ENCODE measurements around the gene TPRG1L. TPM values are rescaled to one million over a fixed set of nuclear protein-coding genes. Genes with fewer than 3 reads are reported as not detected.

Gene TPRG1L
- total and polyA plus RNA-seq, 9 donors, result 11.0 to 32.4 (median 30.0) TPM

- no peaks in the 10 kb centered on the region for H3K27me3 ChIP-seq (ENCODE audit: control insufficient read depth, insufficient read depth, low read length)
- H3K9me3 ChIP-seq (replicated peaks; ENCODE audit: control insufficient read depth, low read depth, low read length), result no peaks in the 10 kb centered on the region
- 76% methylated on average over 13 of the region's 16 CpGs for WGBS (ENCODE audit: insufficient coverage)
- no peaks in the 10 kb centered on the region for H3K36me3 ChIP-seq (ENCODE audit: control insufficient read depth, insufficient read depth, low read length)
- peaks cover 38% of the 10 kb centered on the region for H3K4me1 ChIP-seq (ENCODE audit: control insufficient read depth, insufficient read depth, low read length)
- no peak overlapping the region for H3K4me3 ChIP-seq (ENCODE audit: low read length)
- no peak for DNase-seq
- no peak overlapping the region for H3K27ac ChIP-seq (ENCODE audit: low read length)
Observed at GRCh38 chr1:3599286-3599811, 25.5 kb upstream of the TPRG1L start.

DNA sequence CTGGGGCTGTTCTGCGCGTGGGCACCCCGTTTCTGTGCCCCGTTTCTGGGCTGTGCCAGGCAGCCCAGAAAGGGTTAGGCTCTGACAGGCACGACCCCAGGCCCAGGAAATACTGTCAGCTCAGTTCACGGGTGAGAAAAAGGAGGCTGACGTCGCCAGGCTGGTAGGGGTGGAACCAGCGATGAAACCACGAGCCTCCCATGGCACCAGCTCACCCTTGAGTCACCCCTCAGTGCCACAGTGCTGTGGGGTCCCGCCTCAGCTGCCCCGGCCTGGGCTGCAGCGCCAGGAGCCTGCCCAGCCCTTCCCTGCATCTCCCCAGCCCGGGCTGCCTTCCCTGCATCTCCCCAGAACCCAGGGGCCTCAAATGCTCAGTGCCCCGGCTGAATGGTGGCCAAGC is 25.0 kb upstream of the TPRG1L start:
- Histone ChIP-seq H3K27ac (ENCODE audit: low read length) (no peak overlapping the region), H3K4me1 (ENCODE audit: control insufficient read depth, insufficient read depth, low read length) (peaks cover 33% of the 10 kb centered on the region)

DNA sequence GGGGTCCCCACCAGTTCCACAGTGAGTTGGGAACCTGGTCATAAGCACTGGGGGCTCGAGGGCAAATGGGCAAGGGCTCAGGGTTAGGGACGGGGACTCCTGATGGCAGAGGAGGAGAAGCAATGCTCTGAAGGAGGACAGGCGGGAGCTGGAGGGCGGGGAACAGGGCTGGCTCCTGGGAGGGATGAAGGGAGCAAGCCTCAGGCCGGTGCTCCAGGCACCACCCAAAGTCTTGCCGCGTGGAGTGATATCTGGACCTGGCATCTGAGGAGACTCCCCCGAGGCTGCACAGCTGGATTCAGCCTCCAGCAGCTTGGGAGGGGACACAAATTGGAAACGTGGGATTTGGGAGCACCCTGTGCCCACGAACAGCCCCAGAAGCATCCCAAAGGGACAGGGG is 24.5 kb upstream of the TPRG1L start:
- Histone ChIP-seq H3K4me1 (ENCODE audit: control insufficient read depth, insufficient read depth, low read length) (peaks cover 33% of the 10 kb centered on the region), H3K27me3 (ENCODE audit: control insufficient read depth, insufficient read depth, low read length) (no peaks in the 10 kb centered on the region), H3K27ac (ENCODE audit: low read length) (no peak overlapping the region), H3K9me3 (replicated peaks; ENCODE audit: control insufficient read depth, low read depth, low read length) (no peaks in the 10 kb centered on the region), H3K36me3 (ENCODE audit: control insufficient read depth, insufficient read depth, low read length) (no peaks in the 10 kb centered on the region), H3K4me3 (ENCODE audit: low read length) (no peak overlapping the region)
- DNase-seq, result no peak
- WGBS (ENCODE audit: insufficient coverage), result 76% methylated on average over 10 of the region's 10 CpGs

More for the DNA sequence above, 25.0 kb upstream of the TPRG1L start:
- H3K36me3 ChIP-seq (ENCODE audit: control insufficient read depth, insufficient read depth, low read length), result no peaks in the 10 kb centered on the region
- H3K9me3 ChIP-seq (replicated peaks; ENCODE audit: control insufficient read depth, low read depth, low read length), result no peaks in the 10 kb centered on the region
- WGBS (ENCODE audit: insufficient coverage), result 77% methylated on average over 12 of the region's 15 CpGs
- no peak for DNase-seq
- H3K27me3 ChIP-seq (ENCODE audit: control insufficient read depth, insufficient read depth, low read length), result no peaks in the 10 kb centered on the region
- no peak overlapping the region for H3K4me3 ChIP-seq (ENCODE audit: low read length)

DNA sequence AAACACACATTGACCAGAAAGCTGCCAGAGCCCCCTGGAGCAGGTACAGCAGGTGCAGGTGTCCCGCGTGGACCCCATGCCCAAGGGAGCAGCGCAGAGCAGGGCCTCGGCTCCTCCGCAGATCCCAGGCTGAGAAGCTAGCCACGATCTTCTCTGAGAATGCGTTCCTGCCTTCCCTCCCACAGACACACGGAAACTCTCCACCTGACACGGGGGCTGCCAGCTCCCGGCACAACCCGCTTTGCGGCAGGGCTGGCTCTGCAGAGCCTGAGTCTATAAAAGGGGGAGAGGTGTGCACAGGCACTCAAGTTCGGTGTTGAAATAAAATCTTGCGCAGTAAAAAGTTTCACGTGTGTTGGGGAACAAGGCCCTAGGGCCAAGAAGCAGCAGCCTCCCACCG is 23.1 kb upstream of the TPRG1L start:
- H3K27ac ChIP-seq (ENCODE audit: low read length), result no peak overlapping the region
- H3K9me3 ChIP-seq (replicated peaks; ENCODE audit: control insufficient read depth, low read depth, low read length), result no peaks in the 10 kb centered on the region
- no peaks in the 10 kb centered on the region for H3K27me3 ChIP-seq (ENCODE audit: control insufficient read depth, insufficient read depth, low read length)
- 65% methylated on average over 9 of the region's 16 CpGs for WGBS (ENCODE audit: insufficient coverage)
- H3K36me3 ChIP-seq (ENCODE audit: control insufficient read depth, insufficient read depth, low read length), result no peaks in the 10 kb centered on the region
- no peak for DNase-seq
- H3K4me3 ChIP-seq (ENCODE audit: low read length), result no peak overlapping the region
- H3K4me1 ChIP-seq (ENCODE audit: control insufficient read depth, insufficient read depth, low read length), result peaks cover 32% of the 10 kb centered on the region

GRCh38 chr1:3602375-3602774 is 22.4 kb upstream of the TPRG1L start:
- DNase-seq, result no peak
- WGBS (ENCODE audit: insufficient coverage), result 88% methylated on average over 21 of the region's 21 CpGs
- H3K27ac ChIP-seq (ENCODE audit: low read length), result no peak overlapping the region

GRCh38 chr1:3603156-3603555 is 21.7 kb upstream of the TPRG1L start:
- H3K27ac ChIP-seq (ENCODE audit: low read length), result no peak overlapping the region
- H3K4me3 ChIP-seq (ENCODE audit: low read length), result no peak overlapping the region
- H3K9me3 ChIP-seq (replicated peaks; ENCODE audit: control insufficient read depth, low read depth, low read length), result no peaks in the 10 kb centered on the region
- H3K36me3 ChIP-seq (ENCODE audit: control insufficient read depth, insufficient read depth, low read length), result no peaks in the 10 kb centered on the region
- H3K27me3 ChIP-seq (ENCODE audit: control insufficient read depth, insufficient read depth, low read length), result no peaks in the 10 kb centered on the region
- no peak for DNase-seq
- 85% methylated on average over 10 of the region's 11 CpGs for WGBS (ENCODE audit: insufficient coverage)
- H3K4me1 ChIP-seq (ENCODE audit: control insufficient read depth, insufficient read depth, low read length), result peaks cover 25% of the 10 kb centered on the region

More at GRCh38 chr1:3602375-3602774, 22.4 kb upstream of the TPRG1L start:
- Histone ChIP-seq H3K27me3 (ENCODE audit: control insufficient read depth, insufficient read depth, low read length) (no peaks in the 10 kb centered on the region), H3K36me3 (ENCODE audit: control insufficient read depth, insufficient read depth, low read length) (no peaks in the 10 kb centered on the region), H3K9me3 (replicated peaks; ENCODE audit: control insufficient read depth, low read depth, low read length) (no peaks in the 10 kb centered on the region), H3K4me3 (ENCODE audit: low read length) (no peak overlapping the region), H3K4me1 (ENCODE audit: control insufficient read depth, insufficient read depth, low read length) (peaks cover 26% of the 10 kb centered on the region)

GRCh38 chr1:3603571-3604467 is 21.0 kb upstream of the TPRG1L start:
- Histone ChIP-seq H3K36me3 (ENCODE audit: control insufficient read depth, insufficient read depth, low read length) (no peaks in the 10 kb centered on the region), H3K9me3 (replicated peaks; ENCODE audit: control insufficient read depth, low read depth, low read length) (no peaks in the 10 kb centered on the region), H3K4me1 (ENCODE audit: control insufficient read depth, insufficient read depth, low read length) (peaks cover 24% of the 10 kb centered on the region), H3K4me3 (ENCODE audit: low read length) (no peak overlapping the region), H3K27me3 (ENCODE audit: control insufficient read depth, insufficient read depth, low read length) (no peaks in the 10 kb centered on the region), H3K27ac (ENCODE audit: low read length) (no peak overlapping the region)
- DNase-seq, result no peak
- 76% methylated on average over 27 of the region's 29 CpGs for WGBS (ENCODE audit: insufficient coverage)

DNA sequence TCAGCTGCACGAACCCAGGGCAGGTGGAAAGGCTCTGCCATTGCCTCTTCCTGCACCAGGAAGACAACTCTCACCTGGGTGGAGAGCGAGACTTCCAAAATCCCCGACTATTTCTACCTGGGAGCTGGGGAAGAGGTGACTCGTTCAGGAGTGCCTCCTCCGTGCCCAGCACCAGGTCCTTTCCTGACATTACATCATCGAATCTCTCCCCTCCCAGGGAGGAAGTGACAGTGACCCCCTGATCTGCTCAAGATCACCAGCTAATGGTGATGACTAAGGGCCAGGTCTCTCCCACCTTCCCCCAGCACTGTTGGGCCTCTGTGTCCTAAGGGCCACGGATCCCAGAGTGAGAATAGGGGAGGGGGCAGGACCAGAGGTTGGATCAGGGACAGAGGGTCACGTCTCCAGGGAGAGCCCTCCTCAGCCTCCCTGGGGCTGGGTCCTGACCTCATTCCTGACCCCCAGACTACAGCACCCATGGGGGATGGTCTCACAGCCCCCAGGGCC is 20.3 kb upstream of the TPRG1L start:
- Histone ChIP-seq H3K27ac (ENCODE audit: low read length) (no peak overlapping the region), H3K27me3 (ENCODE audit: control insufficient read depth, insufficient read depth, low read length) (no peaks in the 10 kb centered on the region), H3K4me1 (ENCODE audit: control insufficient read depth, insufficient read depth, low read length) (peaks cover 24% of the 10 kb centered on the region), H3K36me3 (ENCODE audit: control insufficient read depth, insufficient read depth, low read length) (no peaks in the 10 kb centered on the region), H3K9me3 (replicated peaks; ENCODE audit: control insufficient read depth, low read depth, low read length) (no peaks in the 10 kb centered on the region), H3K4me3 (ENCODE audit: low read length) (no peak overlapping the region)
- DNase-seq, result no peak
- 100% methylated on average over 1 of the region's 8 CpGs for whole genome bisulfite sequencing (ENCODE audit: insufficient coverage)

DNA sequence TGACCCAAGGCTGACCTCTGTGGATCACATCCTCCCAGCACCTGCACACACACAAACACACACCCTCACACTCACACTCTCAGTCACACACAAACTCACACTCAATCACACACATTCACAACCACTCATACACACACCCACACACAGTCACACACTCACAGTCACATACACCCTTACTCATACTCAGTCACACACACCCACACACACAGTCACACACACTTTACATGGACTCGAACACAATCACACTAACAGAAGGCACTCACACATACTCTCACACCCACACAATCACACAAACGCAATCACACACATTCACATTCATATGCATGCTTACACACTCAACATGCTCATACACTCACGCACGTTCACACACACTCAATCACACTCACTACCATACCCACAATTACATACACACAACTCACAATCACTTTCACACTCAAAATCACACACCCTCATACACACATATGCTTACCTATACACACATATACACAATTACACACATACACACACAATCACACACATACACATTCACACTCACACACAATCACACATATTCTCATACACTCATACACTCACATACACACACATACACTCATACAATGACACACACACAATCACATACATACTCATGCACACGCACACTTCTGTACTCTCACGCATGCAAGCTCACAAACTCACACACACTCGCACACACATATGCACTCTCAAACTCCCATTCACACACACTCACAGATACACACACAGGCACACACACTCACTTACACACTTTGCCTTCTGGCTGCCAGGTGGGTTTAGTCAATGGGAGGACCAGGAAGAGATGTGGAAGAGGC is 19.6 kb upstream of the TPRG1L start:
- no peak overlapping the region for H3K4me3 ChIP-seq (ENCODE audit: low read length)
- no peak for DNase-seq
- no peak overlapping the region for H3K27ac ChIP-seq (ENCODE audit: low read length)
- H3K4me1 ChIP-seq (ENCODE audit: control insufficient read depth, insufficient read depth, low read length), result peaks cover 26% of the 10 kb centered on the region
- no peaks in the 10 kb centered on the region for H3K27me3 ChIP-seq (ENCODE audit: control insufficient read depth, insufficient read depth, low read length)
- no peaks in the 10 kb centered on the region for H3K36me3 ChIP-seq (ENCODE audit: control insufficient read depth, insufficient read depth, low read length)
- 94% methylated on average over 6 of the region's 7 CpGs for WGBS (ENCODE audit: insufficient coverage)
- H3K9me3 ChIP-seq (replicated peaks; ENCODE audit: control insufficient read depth, low read depth, low read length), result no peaks in the 10 kb centered on the region
